GM15510 (cell line): Measurements from ENCODE around the gene RRP15.

Source experiments
- POLR2A ChIP-seq: IDR thresholded peaks from 3 replicates; pipeline ENCODE4 v1.6.1; 2011; ENCODE audit warnings: borderline replicate concordance; ENCODE audit not compliant: insufficient read length; ENCODE audit errors: extremely low read depth

RRP15 gene

DNA sequence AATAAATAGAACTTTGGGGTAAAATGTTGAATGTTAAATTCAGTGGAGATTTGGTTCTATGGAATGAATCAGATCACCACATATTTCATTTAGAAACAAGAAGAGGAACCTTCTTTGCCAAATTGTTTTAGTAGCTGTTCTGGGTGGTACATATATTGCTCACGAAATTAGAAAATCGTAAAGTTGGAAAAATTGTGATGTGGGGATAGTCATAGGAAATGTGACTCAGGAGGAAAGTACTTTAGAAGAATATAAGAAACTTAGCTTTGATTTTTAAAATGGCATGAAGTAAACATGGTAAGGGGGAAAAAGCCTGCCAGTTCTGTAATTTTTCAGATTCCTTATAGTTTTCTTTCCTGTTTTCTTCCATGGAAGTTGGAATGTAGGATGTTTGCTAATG, 27.4 kb downstream of the RRP15 start:
- TF ChIP-seq POLR2A: no peak

DNA sequence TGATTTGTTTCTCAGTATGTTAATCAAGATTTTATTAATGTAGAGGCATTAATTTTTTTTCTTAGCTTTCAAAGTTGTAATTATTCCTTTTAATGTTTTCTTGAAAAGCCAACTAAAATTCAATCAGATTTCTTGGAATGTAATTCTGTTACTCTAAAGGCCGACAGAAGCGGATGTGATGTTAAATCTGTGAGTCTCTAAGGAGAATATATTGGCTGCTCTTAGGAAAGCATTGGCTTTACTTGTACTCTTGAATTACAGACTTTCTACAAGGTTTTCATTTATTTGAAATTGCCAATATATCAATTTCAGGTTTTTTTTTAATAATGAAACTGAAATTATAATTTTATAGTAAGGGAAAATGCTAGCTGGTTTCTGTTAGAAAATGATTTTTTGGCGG, 29.2 kb downstream of the RRP15 start:
- no peak for TF ChIP-seq POLR2A

GRCh38 chr1:218315638-218316037, 30.5 kb downstream of the RRP15 start:
- TF ChIP-seq POLR2A: no peak

DNA sequence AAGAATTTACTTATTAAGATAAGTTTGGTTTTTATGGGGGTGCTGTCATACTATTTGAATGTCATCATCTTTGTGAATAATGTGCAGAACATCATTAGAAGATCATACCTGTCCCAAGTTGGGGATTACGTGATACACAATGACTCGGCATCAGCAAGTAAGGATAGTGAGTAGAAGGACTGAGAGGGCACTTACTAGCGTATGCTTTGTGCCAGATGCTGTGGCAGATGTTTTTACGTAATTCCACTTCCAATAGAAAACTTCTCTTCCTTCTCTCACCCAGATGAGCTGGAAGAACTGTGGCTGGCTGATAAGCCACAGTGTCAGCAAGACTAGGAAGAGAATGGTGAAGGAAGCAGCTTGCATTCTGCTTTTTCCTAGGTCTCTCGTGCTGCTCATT, 32.0 kb downstream of the RRP15 start:
- TF ChIP-seq POLR2A: no peak

GRCh38 chr1:218322762-218323161, 37.7 kb downstream of the RRP15 start:
- no peak for TF ChIP-seq POLR2A

DNA sequence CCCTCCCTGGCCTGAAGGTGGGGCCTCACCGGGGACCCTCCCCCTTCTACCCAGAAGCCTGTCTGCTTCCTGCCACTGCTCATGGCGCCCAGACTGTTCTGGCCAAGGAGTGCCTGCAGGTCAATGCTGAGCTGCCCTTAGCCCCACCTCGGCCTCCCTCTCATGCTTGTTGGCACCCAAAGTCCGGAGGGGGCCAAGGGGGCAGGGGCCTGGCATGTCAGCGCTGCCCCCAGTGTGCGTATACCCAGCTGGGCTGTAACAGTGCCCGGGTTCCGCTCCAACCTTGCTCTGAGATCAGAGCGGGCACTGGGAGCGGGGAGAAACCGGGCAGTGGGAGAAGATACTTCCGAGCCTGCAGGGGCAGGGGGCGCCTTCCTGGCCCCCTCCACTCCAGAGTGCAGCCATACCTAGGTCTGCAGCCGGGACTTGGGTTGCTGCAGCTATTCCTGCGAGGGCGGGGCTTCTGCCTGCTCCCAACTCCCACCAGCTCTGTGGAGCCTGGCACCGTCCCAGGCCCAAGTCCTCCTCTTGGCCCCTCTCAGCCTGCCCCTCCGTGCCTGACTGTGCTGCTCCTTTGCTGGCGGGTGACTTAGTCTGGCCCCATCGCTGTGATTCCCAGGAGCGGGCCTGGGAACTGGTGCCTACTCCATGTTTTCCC, 38.6 kb downstream of the RRP15 start:
- TF ChIP-seq POLR2A: no peak

DNA sequence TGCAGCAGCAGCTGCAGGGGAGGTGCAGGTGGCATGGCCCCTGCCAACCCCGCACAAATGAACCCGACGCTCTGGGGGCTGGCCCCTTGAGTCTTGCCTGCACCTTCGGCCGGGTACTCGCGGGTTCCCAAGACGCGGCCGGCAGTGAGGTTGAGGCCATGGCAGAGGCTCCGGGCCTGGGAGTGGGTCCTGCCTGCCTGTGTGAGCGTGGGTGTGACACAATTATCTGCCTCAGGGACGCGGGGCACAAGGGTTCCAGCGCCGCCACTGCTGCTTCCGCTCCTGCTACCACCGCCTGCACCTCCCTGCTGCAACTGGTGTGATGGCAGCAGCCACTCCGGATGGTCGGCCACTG, 39.1 kb downstream of the RRP15 start:
- TF ChIP-seq POLR2A: no peak

DNA sequence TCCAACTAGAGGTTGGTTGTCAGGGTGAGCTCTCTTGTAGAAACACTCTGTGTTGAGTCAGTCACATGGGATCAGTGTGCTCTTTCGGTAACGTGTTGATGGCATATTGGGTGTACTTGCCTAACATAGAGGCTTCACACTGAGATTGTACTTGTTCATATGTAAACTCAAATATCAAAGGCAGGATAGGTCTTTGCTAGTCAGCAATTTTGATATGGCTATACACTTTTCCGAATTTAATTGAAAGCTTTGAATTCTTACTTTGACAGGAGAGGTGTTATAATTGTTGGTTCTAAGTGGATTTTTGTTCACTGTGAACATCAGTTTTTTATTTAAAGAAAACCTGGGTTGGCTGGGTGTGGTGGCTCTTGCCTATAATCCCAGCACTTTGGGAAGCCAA, 43.7 kb downstream of the RRP15 start:
- TF ChIP-seq POLR2A: no peak

GRCh38 chr1:218330043-218330623, 45.0 kb downstream of the RRP15 start:
- TF ChIP-seq POLR2A: no peak

DNA sequence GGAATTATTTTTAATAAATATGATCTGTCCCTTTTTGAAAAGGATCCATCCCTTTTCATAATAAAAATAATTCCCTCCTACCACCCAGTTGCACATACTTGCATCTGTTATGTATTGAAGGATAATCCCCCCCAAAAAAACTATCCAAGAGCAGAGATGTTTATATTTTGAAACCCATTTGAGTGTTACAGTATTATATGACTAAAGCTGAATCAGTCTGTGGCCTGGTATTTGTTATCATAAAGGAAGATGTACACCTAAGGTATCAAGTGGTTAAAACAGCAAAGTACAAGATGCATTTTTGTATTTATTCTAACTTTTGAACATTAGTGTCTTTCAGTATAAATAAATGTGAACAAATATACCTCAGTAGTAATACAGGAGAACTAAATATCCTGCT, 47.3 kb downstream of the RRP15 start:
- no peak for TF ChIP-seq POLR2A

- no peak for TF ChIP-seq POLR2A
These were observed 51.2 kb downstream of the RRP15 start for GRCh38 chr1:218336328-218336727.

DNA sequence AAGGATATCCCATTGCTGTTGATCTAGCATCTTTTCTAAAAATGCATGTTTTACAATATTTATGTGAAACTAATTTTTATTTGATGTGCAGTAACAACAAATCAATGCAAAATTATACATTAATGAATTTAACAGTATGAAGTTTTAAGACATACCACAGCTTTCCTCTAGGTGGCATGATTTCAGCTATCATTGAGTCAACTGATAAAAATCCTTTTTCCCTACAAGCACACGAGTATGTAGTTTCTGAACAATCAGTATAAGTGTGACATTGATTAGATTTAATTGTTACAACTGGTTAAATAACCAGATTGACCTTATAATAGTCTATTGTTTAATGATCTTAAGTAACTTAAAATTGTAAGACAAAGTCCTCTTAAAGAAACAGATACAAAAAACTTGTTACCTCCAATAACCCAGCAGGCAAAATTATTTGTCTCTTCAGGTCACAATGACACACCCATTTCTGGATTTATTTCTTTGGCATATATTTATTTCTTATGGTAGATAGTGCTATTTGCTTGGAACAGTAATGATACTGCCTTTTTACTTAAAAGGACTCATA, 54.3 kb downstream of the RRP15 start:
- TF ChIP-seq POLR2A: no peak

GRCh38 chr1:218341325-218341724, 56.2 kb downstream of the RRP15 start:
- TF ChIP-seq POLR2A: no peak

- no peak for TF ChIP-seq POLR2A
These were observed 57.0 kb downstream of the RRP15 start for GRCh38 chr1:218342091-218342490.

DNA sequence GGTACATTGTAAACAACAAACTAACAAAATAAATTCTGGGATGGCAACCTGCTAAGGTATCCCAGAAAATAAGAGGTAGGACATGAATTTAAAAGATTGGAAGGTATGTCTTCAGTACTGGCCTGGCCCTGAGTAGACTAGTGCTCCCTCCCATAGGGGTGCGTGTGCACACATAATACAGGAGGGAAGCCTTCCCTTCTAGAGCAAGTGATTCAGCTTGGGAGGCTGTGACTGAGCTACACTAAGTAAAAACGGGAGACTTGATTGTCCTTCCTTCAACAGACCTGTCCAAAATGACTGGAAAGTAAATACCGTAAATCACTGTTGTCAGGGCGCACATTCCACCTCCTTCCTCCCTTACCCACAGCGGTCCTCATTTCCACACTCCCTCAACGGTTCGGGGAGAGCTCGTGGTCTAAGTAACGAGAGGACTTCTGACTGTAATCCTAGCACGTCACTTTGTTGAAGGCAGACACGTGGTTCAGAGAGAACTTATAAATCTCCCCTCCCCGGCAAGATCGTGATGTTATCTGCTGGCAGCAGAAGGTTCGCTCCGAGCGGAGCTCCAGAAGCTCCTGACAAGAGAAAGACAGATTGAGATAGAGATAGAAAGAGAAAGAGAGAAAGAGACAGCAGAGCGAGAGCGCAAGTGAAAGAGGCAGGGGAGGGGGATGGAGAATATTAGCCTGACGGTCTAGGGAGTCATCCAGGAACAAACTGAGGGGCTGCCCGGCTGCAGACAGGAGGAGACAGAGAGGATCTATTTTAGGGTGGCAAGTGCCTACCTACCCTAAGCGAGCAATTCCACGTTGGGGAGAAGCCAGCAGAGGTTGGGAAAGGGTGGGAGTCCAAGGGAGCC, 60.0 kb downstream of the RRP15 start, which contains the start of gene TGFB2:
Gene TGFB2, plus strand, starts transcription at position 523 of the 859 bp plus-strand sequence. CDS start 1,366 bp downstream, outside the sequence.
- no peak for TF ChIP-seq POLR2A

DNA sequence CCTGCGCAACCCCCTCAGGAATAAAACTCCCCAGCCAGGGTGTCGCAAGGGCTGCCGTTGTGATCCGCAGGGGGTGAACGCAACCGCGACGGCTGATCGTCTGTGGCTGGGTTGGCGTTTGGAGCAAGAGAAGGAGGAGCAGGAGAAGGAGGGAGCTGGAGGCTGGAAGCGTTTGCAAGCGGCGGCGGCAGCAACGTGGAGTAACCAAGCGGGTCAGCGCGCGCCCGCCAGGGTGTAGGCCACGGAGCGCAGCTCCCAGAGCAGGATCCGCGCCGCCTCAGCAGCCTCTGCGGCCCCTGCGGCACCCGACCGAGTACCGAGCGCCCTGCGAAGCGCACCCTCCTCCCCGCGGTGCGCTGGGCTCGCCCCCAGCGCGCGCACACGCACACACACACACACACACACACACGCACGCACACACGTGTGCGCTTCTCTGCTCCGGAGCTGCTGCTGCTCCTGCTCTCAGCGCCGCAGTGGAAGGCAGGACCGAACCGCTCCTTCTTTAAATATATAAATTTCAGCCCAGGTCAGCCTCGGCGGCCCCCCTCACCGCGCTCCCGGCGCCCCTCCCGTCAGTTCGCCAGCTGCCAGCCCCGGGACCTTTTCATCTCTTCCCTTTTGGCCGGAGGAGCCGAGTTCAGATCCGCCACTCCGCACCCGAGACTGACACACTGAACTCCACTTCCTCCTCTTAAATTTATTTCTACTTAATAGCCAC, 60.7 kb downstream of the RRP15 start:
- TF ChIP-seq POLR2A: no peak
